Body of pancreas (tissue), 4 donors: ENCODE results near the gene PDZD2. TPM values are rescaled to one million over a fixed set of nuclear protein-coding genes. Genes with fewer than 3 reads are reported as not detected.

ENCODE experiments used
- ATAC-seq: fragments of 150-250 bp; one replicate; pipeline ENCODE4 v1.9.1; 2016
- DNase-seq, 4 donors: peaks; one replicate each; pipeline ENCODE4 v3.0.0-alpha.2; 2019
- H3K27ac ChIP-seq, 4 donors: fragments of 200-600 bp; sonication (generic); 1 replicate in 3 of 4; 2 replicates in 1 of 4; pipeline versions ENCODE4 v1.5.1 to v1.6.1; 2016 to 2019; ENCODE audit warnings: mild to moderate bottlenecking in 1 of 4, mixed read lengths in 1 of 4, moderate library complexity in 1 of 4
- H3K27me3 ChIP-seq, 2 donors: fragments of 200-600 bp; sonication (generic); one replicate each; pipeline ENCODE4 v1.6.0; 2016; ENCODE audit warnings: mild to moderate bottlenecking in 1 of 2
- H3K36me3 ChIP-seq, 2 donors: fragments of 200-600 bp; sonication (generic); replicated peaks in 1 of 2; 2 replicates each; pipeline ENCODE4 v1.5.1; 2016; ENCODE audit warnings: low read depth in 2 of 2; ENCODE audit not compliant: insufficient read depth in 1 of 2
- H3K4me1 ChIP-seq: fragments of 200-600 bp; sonication (generic); one replicate; pipeline ENCODE4 v1.6.0; 2016
- H3K4me3 ChIP-seq, 2 donors: fragments of 200-600 bp; sonication (generic); 1 replicate in 1 of 2; 2 replicates in 1 of 2; pipeline ENCODE4 v1.5.1; 2016 to 2019
- H3K9me3 ChIP-seq, 3 donors: fragments of 200-600 bp; sonication (generic); 1 replicate in 2 of 3; 2 replicates in 1 of 3; pipeline ENCODE4 v1.5.1; 2016
- CTCF ChIP-seq, 7 experiments: fragments of 450-650 bp in 4 of 7; fragments of 200-600 bp in 3 of 7; sonication (generic) in 3 of 7; IDR thresholded peaks; one replicate each; pipeline ENCODE4 v1.5.1; 2016 to 2019; ENCODE audit warnings: antibody characterized with exemption in 7 of 7
- POLR2A ChIP-seq, 3 donors: fragments of 450-650 bp; IDR thresholded peaks; one replicate each; pipeline ENCODE4 v1.6.1; 2016; ENCODE audit warnings: antibody characterized with exemption in 3 of 3, mild to moderate bottlenecking in 2 of 3
- WGBS, 2 donors: methylation state at CpG; one replicate each; pipeline ENCODE4 v1.1.5; 2017; 5-methylcytosine and 5-hydroxymethylcytosine counted together
- intact Hi-C: fragments of 100-400 bp; cut with DNase I; formaldehyde crosslinking; loops from one replicate; pipeline ENCODE4 v1.15.1; 2023
- total RNA-seq, 2 donors: library from RNA; depleted of rRNA; stranded (reverse); fragments of >200 nt; gene quantifications; one replicate each; pipeline ENCODE4 v1.1.0, GENCODE V29; 2016

The PDZD2 gene
- total RNA-seq, 2 donors from 2014 or later = 3.9 to 12.9 TPM

DNA sequence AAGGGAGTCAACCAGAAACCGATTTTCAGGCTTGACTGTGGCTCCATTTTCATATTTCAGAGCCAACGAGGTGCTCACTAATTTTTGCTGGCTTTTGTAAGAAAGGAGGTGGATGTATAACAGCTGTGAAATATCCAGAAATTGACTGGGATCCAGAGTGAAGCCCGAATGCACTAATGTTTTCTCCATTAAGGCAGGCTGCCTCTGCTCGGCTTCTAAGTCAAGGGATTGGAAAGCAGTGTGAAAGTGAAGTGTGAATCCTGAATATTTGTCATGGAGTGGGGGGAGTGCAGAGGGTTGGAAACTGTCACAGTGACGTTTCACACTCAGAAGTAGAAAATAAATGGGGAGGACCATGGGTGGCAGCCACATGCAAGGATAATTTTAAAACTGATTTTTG is 297.8 kb downstream of the PDZD2 start:
- intact Hi-C loops = no loop called here
- H3K36me3 ChIP-seq = no peaks in the 10 kb centered on the region
- H3K27me3 ChIP-seq = no peaks in the 10 kb centered on the region
- ATAC-seq = no peak
- H3K27ac ChIP-seq = no peak overlapping the region
- H3K9me3 ChIP-seq = no peaks in the 10 kb centered on the region
- no peak overlapping the region for H3K4me3 ChIP-seq
- DNase-seq = no peak
- WGBS, 2 donors = 46 to 47% methylated on average over 5 of the region's 5 CpGs
- H3K4me1 ChIP-seq = no peaks in the 10 kb centered on the region
- no peak for TF ChIP-seq CTCF (IDR thresholded peaks at IDR 0.05)
- TF ChIP-seq POLR2A (IDR thresholded peaks at IDR 0.05) = no peak

GRCh38 chr5:31937226-31937625 is 298.3 kb downstream of the PDZD2 start:
- H3K9me3 ChIP-seq = no peaks in the 10 kb centered on the region
- no peaks in the 10 kb centered on the region for H3K36me3 ChIP-seq
- ATAC-seq (no peak), DNase-seq (no peak)
- TF ChIP-seq POLR2A (IDR thresholded peaks at IDR 0.05) = no peak
- no peak for TF ChIP-seq CTCF (IDR thresholded peaks at IDR 0.05)
- intact Hi-C loops = no loop called here
- 75 to 79% methylated on average over 7 of the region's 7 CpGs for WGBS, 2 donors
- H3K4me1 ChIP-seq = no peaks in the 10 kb centered on the region
- H3K27me3 ChIP-seq = no peaks in the 10 kb centered on the region
- no peak overlapping the region for H3K4me3 ChIP-seq
- no peak overlapping the region for H3K27ac ChIP-seq

- WGBS, 2 donors = 65 to 67% methylated on average over 5 of the region's 5 CpGs
- TF ChIP-seq CTCF (IDR thresholded peaks at IDR 0.05) = no peak
- no peak for TF ChIP-seq POLR2A (IDR thresholded peaks at IDR 0.05)
- ATAC-seq (no peak), DNase-seq (no peak)
- Histone ChIP-seq H3K9me3 (no peaks in the 10 kb centered on the region), H3K27ac (no peak overlapping the region), H3K4me1 (no peaks in the 10 kb centered on the region), H3K36me3 (no peaks in the 10 kb centered on the region), H3K27me3 (no peaks in the 10 kb centered on the region), H3K4me3 (no peak overlapping the region)
- intact Hi-C loops = no loop called here
Observed at GRCh38 chr5:31937703-31938102, 298.8 kb downstream of the PDZD2 start.

DNA sequence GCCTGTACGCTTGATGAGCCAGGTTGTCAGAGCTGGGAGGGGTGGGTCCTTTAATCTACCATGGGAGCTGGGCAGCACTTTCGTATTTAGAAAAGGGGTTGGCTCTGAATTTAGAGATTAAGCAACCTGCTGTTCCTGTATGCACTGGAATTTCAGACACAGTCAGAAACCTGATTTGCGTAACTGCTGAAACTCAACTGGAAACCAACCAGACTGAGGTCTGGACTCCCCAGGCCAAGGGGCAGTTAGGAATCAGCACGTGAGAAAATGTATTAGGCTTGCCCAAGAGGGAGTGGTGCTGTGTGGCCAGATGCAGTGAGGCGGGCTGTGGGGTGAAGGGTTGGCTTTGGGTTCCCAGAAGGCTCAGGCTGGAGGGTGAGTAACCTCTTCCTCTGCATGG is 300.2 kb downstream of the PDZD2 start:
- no peak overlapping the region for H3K4me3 ChIP-seq
- TF ChIP-seq POLR2A (IDR thresholded peaks at IDR 0.05) = no peak
- TF ChIP-seq CTCF (IDR thresholded peaks at IDR 0.05) = no peak
- no peaks in the 10 kb centered on the region for H3K9me3 ChIP-seq
- WGBS, 2 donors = 63 to 77% methylated on average over 5 of the region's 5 CpGs
- intact Hi-C loops = no loop called here
- no peaks in the 10 kb centered on the region for H3K36me3 ChIP-seq
- H3K4me1 ChIP-seq = no peaks in the 10 kb centered on the region
- ATAC-seq (no peak), DNase-seq (no peak)
- no peak overlapping the region for H3K27ac ChIP-seq
- H3K27me3 ChIP-seq = no peaks in the 10 kb centered on the region

- WGBS, 2 donors = 63 to 66% methylated on average over 4 of the region's 4 CpGs
- DNase-seq (no peak), ATAC-seq (no peak)
- H3K27me3 ChIP-seq = no peaks in the 10 kb centered on the region
- no peaks in the 10 kb centered on the region for H3K36me3 ChIP-seq
- intact Hi-C loops = no loop called here
- no peaks in the 10 kb centered on the region for H3K9me3 ChIP-seq
- H3K4me3 ChIP-seq = no peak overlapping the region
- TF ChIP-seq POLR2A (IDR thresholded peaks at IDR 0.05) = no peak
- H3K27ac ChIP-seq = no peak overlapping the region
- peaks cover 6% of the 10 kb centered on the region for H3K4me1 ChIP-seq
Observed at GRCh38 chr5:31941151-31941755, 302.3 kb downstream of the PDZD2 start.
